HG03159 (cell line): ENCODE measurements around the gene AGPAT2.

Experiments used
- ATAC-seq: cut with Tn5 transposase; IDR thresholded peaks from one replicate; pipeline ENCODE4 v1.9.1; 2021; ENCODE audit warnings: mild to moderate bottlenecking, moderate library complexity; ENCODE audit not compliant: unreplicated experiment

The AGPAT2 gene

GRCh38 chr9:136675477-136676296, 11.6 kb downstream of the AGPAT2 start:
- no peak for ATAC-seq

DNA sequence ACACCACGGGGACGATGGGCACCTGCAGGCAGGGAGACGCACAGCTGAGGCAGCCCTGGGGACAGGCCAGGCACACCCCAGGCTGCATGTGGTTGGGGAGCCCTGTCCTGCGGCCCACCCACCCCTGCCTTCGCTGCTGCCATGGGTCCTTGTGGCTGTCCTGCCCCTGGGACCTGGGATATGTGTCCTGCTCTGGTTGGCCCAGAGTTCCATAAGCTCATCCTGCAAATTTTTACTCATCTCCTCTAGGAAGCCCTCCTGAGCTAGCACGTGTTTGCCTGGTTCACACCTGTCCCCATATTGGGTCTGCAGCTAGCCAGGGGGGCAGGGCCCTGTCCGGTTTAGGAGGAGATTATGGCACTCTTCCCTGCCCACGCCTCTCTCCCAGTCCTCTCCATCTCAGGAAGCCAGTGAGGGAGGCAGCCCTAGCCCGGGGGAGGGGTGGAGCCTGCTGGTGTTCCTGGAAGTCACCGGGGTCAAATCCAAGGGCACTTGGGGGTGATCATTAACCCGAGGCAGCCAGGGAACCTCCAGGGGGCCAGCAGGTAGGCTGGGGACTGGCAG, 12.4 kb downstream of the AGPAT2 start:
- ATAC-seq: no peak

DNA sequence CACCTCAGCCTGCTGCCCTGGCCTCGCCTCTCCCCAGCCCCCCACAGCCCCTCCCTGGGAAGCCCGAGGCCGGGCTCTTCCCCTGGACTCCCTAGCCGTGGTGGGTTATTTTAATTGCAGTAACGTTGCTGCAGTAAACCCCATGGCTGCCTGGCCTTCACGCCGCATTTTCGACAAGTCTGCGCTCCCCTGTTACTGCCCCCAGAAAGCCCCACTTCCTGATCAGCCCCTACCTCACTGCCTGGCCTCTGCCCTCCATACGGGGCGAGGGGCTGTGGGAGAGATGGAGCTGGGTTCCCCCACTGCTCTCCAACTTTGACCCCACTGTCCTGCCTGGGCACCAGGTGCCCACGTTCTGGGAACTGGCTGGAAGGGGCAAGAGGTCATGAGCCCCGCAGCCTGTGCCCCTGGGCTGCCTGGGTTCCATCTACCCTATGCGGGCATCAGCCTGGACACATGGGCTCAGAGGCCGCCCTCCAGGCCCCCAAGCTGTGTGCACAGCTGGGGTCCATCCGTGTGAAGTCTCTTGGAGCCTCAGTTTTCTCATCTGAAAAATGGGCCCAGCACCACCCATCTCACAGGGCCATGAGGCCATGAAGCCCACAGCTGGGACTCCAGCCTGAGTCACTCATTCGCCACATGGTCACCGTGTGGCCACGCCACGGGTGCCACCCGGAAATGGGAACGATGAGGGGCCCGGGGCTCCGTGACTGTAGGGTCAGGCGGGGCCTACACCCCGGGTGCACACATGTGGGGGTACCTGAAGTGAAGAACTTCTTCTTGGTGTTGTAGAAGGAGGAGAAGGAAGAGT, 13.1 kb downstream of the AGPAT2 start:
- no peak for ATAC-seq

- ATAC-seq: no peak
Observed at GRCh38 chr9:136673088-136673974, 13.9 kb downstream of the AGPAT2 start.

DNA sequence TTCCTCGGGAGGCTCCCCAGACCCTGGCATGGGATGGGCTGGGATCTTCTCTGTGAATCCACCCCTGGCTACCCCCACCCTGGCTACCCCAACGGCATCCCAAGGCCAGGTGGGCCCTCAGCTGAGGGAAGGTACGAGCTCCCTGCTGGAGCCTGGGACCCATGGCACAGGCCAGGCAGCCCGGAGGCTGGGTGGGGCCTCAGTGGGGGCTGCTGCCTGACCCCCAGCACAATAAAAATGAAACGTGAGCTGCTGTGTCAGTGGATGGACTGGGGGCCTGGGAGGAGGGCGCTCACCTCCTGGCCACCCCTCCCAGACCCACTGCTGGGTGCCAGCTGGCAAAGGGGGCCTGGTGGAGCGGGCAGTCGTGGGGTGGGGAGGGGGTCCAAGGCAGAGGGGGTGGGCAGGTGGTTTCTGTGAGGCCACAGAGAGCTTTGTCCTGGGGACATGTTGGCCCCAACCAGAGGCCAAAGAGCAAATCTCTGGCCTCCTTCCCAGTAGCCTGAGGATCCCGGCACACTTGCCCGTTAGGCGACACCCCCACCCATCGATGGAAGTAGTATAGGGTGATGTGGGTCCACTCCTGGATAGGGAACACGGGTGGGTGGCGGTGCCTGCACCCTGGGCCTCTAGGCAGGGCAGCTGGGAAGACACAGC, 14.7 kb downstream of the AGPAT2 start:
- ATAC-seq: no peak

GRCh38 chr9:136671646-136672430, 15.4 kb downstream of the AGPAT2 start:
- no peak for ATAC-seq

DNA sequence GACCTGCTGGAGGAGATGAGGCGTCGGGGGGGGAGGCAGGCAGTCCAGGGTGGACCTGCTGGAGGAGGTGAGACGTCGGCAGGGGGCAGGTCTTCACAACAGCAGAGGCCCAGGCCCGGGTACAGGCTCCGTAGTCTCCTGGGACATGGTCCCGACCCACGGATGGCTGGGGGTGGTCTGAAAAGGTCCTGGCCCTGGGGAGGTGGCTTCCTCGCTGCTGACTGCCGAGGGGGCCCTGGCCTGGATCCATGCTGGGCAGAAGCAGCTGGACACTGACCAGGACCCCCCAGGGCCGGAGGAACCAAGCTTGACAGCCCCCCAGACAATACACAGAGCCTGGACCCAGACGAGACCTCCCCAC, 16.0 kb downstream of the AGPAT2 start:
- no peak for ATAC-seq

GRCh38 chr9:136670576-136671253, 16.5 kb downstream of the AGPAT2 start:
- no peak for ATAC-seq

DNA sequence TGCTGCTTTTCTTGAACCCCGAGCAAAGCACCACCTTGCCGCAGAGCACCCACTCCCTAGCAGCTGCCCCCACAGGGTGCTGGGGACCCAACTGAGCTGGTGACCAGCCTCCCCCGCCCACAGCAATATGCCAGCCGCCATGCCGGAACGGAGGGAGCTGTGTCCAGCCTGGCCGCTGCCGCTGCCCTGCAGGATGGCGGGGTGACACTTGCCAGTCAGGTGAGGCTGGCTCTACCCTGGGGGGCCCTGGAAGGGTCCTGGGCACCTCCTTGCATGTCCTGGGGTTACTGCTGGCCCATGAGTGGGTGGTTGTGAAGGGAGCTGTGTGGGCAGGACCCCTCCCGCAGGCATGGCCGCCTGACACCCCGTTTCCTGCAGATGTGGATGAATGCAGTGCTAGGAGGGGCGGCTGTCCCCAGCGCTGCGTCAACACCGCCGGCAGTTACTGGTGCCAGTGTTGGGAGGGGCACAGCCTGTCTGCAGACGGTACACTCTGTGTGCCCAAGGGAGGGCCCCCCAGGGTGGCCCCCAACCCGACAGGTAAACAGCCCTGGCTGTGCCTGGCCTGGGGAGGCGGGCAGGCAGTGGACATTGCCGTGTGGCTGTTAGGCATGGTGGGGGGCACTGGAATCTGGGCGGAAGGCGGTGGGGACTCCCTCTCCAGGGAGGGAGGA, 17.3 kb downstream of the AGPAT2 start:
- ATAC-seq: no peak

DNA sequence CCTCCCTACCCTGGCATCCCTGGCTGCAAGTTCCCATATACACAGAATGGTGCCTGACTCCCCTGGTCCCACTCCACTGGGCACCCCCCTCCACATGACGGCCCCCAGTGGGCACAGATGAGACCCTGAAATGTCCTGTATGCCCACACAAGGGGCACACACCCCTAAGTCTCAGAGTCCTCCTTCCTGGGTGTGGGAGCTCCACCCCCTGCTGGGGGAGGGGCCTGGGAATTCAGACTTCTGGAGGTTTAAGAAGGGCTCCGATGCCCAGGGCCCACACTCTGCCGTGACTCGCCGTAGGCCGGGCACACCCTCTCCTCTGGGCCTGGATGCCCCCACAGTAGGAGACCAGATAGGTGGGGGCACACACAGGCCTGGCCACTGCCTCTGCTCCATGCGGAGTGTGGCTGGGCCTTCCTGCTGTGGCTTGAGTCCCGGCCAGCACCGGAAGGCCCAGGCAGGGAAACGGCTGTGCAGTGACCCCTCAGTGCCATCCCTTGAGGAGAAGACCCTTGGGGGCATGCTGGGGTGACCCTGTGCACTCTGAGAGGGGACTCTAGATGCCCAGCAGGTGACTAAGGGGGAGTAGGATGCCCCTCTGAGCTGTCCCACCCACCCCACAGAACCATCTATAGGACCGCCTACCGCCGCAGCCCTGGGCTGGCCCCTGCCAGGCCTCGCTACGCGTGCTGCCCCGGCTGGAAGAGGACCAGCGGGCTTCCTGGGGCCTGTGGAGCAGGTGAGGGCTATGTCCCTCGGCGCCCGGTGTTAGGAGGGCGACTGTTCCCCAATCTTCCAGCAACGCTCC, 18.1 kb downstream of the AGPAT2 start:
- no peak for ATAC-seq

DNA sequence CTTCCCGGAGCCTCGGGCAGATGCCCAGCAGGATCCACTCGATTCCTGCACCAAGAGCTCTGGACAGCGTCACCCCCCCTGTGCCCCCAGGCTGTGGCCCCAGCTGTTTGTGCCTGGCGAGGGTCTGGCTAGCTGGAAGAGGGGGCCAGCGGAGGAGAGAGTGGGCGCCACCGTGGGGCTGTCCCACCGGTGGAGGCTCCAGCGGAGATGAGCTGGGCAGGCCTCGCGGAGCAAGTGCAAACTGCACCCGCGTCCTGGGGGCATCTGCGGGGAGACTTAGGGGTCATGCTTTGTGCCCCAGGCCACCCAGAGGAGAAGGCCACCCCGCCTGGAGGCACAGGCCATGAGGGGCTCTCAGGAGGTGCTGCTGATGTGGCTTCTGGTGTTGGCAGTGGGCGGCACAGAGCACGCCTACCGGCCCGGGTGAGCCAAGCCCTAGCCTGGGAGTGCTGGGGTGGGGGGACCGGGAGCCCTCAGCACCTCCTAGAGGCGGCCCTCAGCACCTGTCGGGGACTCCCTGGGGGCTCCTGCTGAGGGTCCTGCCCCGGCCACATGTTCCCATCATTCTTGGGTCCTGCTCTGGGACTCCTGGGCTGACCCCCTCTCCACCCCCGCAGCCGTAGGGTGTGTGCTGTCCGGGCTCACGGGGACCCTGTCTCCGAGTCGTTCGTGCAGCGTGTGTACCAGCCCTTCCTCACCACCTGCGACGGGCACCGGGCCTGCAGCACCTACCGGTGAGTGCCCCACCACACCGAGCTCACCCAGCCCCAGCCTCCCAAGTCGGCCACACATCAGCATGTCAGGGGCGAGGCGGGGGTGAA, 19.1 kb downstream of the AGPAT2 start:
- no peak for ATAC-seq

DNA sequence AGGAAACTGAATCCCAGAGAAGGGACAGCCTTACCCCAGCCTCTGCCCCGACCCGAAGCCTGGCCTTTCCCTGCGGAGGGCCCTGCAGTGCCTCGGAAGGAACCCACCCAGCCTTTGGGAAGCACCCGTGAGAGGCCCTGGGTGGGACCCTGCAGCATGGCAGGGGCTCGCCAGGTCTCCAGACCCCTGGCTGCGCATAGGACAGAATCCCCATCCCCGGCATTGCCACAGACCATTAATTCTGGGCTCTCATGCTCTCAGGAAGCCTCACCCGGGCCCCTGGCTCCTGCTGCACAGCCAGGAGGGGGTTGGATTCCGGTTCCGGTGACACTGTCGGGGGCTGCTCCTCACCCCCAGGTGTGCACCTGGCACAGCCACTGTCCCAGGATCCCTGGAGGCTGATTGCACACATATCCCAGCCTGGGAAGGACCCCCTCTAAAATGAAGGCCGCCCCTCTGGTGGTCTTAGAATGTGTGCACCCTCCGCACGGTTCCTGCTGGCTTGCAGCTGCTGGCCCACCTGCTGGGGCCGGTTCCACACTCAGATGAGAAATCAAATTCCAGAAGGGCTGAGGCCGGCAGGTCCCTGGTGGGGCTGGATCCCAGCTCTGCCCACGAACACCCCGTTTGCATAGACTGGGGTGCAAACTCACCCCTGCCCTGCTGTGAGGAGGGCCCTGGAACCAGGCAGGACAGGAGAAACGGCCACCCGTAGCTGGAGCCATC, 19.9 kb downstream of the AGPAT2 start:
- no peak for ATAC-seq

DNA sequence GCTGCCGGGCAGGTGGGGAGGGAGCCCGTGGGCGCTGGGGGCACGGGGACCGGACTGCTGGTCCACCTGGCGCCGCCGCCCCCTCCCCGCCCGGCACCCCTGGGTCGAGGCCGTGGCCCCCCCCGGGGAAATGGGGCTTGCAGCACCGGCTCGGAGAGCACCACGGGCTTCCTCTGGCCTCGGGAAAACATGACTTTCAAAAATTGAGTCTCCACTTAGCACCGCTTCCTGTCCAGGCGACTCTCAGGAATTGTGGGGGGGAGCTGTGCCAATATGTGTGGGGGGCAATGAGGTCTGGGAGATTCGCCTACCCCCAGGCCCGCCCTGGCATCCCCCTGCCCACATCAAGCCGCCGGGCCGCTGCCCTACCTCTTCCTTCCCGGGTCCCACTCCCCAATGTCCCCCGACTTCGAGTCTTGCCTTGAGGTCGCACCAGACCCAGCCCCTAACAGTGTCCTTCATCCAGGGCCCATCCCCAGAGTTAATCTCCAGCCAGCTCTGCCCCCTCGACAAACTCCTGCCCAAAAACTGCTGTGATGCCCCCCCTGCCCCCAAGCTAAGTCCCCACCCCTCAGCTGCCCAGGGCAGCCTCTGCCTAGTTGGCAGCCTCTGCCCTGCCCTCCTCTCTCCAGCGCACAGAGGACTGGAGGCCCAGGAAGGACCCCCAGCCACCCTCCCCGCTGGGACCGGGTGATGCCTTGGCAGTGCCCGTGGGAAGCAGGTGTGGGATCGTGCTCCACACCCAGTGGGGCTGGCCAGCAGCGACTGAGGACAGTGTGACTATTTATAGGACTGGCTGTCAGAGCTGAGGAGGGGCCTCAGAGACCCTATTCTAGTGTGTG, 20.7 kb downstream of the AGPAT2 start:
- ATAC-seq: no peak

DNA sequence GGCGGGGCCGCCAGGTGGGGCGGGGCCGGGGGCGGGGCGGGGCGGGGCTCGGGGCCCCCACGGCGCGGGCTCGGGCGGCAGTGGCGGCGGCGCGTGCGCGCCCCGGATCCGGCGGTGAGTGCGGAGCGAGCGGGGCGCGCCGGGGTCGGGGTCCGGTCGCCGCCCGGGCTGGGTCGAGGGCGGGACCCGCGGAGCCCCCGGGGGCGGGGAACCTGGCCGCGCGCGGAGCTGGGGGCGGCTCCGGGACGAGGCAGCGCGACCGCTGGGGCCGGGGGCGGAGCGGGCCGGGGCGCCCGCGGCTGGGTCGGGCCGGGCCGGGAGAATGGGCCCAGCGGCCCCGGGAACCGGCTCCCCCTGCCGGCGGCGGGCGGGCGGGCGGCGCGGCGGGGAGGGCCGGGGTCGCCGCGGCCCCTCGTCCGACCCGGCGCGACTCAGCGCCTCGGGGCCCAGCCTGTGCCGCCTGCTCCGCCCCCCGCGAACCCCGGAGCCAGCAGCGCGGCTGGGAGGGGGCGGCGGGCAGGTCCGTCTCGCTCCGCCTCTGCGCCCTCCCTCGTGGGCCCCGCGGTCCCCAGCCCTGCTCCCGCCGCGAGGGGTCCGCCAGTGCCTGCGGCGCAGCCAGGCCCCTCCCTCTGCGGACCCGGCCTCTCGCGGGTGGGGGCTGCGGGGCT, 21.4 kb downstream of the AGPAT2 start:
- ATAC-seq: no peak
